ENCODE data around the gene LYSMD1.

Gene LYSMD1

GRCh38 chr1:151143986-151144385, 21.7 kb downstream of the LYSMD1 start:
- no peak for DNase-seq (ENCODE audit: insufficient read length, low spot score)
- no peak for FAIRE-seq

- DNase-seq (ENCODE audit: insufficient read length, low spot score), result no peak
- no peak for FAIRE-seq
Measured at GRCh38 chr1:151143057-151143435, 22.7 kb downstream of the LYSMD1 start.

- FAIRE-seq (no peak), DNase-seq (ENCODE audit: insufficient read length, low spot score) (no peak)
Measured at GRCh38 chr1:151142411-151143056, 23.2 kb downstream of the LYSMD1 start.

- FAIRE-seq (no peak), DNase-seq (ENCODE audit: insufficient read length, low spot score) (no peak)
Measured at GRCh38 chr1:151137789-151138188, 27.9 kb downstream of the LYSMD1 start.

- FAIRE-seq, result no peak
- DNase-seq (ENCODE audit: insufficient read length, low spot score), result no peak
Measured at GRCh38 chr1:151135433-151136385, 30.0 kb downstream of the LYSMD1 start.

GRCh38 chr1:151134991-151135390, 30.7 kb downstream of the LYSMD1 start:
- FAIRE-seq (no peak), DNase-seq (ENCODE audit: insufficient read length, low spot score) (no peak)

- no peak for FAIRE-seq
Measured at GRCh38 chr1:151134396-151134795, 31.3 kb downstream of the LYSMD1 start.

GRCh38 chr1:151133018-151133806, 32.5 kb downstream of the LYSMD1 start:
- DNase-seq (ENCODE audit: insufficient read length, low spot score) (no peak), FAIRE-seq (no peak)

More at GRCh38 chr1:151134396-151134795, 31.3 kb downstream of the LYSMD1 start:
- DNase-seq (ENCODE audit: insufficient read length, low spot score), result no peak

- FAIRE-seq, result no peak
Measured at GRCh38 chr1:151132335-151133017, 33.2 kb downstream of the LYSMD1 start.

GRCh38 chr1:151131701-151132334, 33.9 kb downstream of the LYSMD1 start:
- no peak for FAIRE-seq
- no peak for DNase-seq (ENCODE audit: insufficient read length, low spot score)

More at GRCh38 chr1:151132335-151133017, 33.2 kb downstream of the LYSMD1 start:
- DNase-seq (ENCODE audit: insufficient read length, low spot score), result no peak

- no peak for DNase-seq (ENCODE audit: insufficient read length, low spot score)
- FAIRE-seq, result no peak
Measured at GRCh38 chr1:151130987-151131586, 34.6 kb downstream of the LYSMD1 start.

- FAIRE-seq, result no peak
- no peak for DNase-seq (ENCODE audit: insufficient read length, low spot score)
Measured at GRCh38 chr1:151128800-151129199, 36.9 kb downstream of the LYSMD1 start.

GRCh38 chr1:151124763-151125403, 40.8 kb downstream of the LYSMD1 start:
- FAIRE-seq, result no peak
- no peak for DNase-seq (ENCODE audit: insufficient read length, low spot score)

GRCh38 chr1:151113877-151114276, 51.8 kb downstream of the LYSMD1 start:
- DNase-seq (ENCODE audit: insufficient read length, low spot score) (no peak), FAIRE-seq (no peak)

Data from HTR-8/SVneo (cell line).